Lung (tissue), 12 donors: ENCODE results near the gene MARCHF10. TPM values are rescaled to one million over a fixed set of nuclear protein-coding genes. Genes with fewer than 3 reads are reported as not detected.

Experiments
- ATAC-seq: fragments of 200-7000 bp; cut with Tn5 transposase; one replicate; pipeline ENCODE4 v1.9.1; 2020; ENCODE audit warnings: moderate number of reproducible peaks; ENCODE audit not compliant: insufficient read depth, low FRiP score
- DNase-seq, 3 donors: peaks; one replicate each; pipeline ENCODE4 v3.0.0-alpha.2; 2013 to 2017
- H3K27ac ChIP-seq, 2 donors: one replicate each; pipeline ENCODE4 v1.5.1; 2013; ENCODE audit warnings: mild to moderate bottlenecking in 2 of 2, moderate library complexity in 2 of 2, control low read depth in 1 of 2, inconsistent platforms in 1 of 2, low read depth in 1 of 2, low read length in 1 of 2
- H3K27me3 ChIP-seq, 3 donors: one replicate each; pipeline ENCODE4 v1.5.1; 2013; ENCODE audit warnings: low read length in 2 of 3; ENCODE audit not compliant: control insufficient read depth in 3 of 3, insufficient read depth in 3 of 3
- H3K36me3 ChIP-seq, 4 donors: one replicate each; pipeline ENCODE4 v1.5.1; 2013; ENCODE audit warnings: low read length in 4 of 4, mild to moderate bottlenecking in 1 of 4, moderate library complexity in 1 of 4; ENCODE audit not compliant: control insufficient read depth in 4 of 4, insufficient read depth in 4 of 4
- H3K4me1 ChIP-seq, 5 donors: one replicate each; pipeline ENCODE4 v1.5.1; 2013; ENCODE audit warnings: low read length in 5 of 5, mild to moderate bottlenecking in 2 of 5, moderate library complexity in 1 of 5; ENCODE audit not compliant: control insufficient read depth in 5 of 5, insufficient read depth in 5 of 5
- H3K4me3 ChIP-seq: one replicate; pipeline ENCODE4 v1.5.1; 2013; ENCODE audit warnings: mild to moderate bottlenecking, control low read depth, moderate library complexity
- H3K9ac ChIP-seq, 2 donors: one replicate each; pipeline ENCODE4 v1.5.1; 2013; ENCODE audit warnings: low read length in 2 of 2, control low read depth in 1 of 2; ENCODE audit not compliant: insufficient read depth in 1 of 2
- H3K9me3 ChIP-seq, 4 donors: one replicate each; pipeline ENCODE4 v1.5.1; 2013; ENCODE audit warnings: low read length in 3 of 4, mild to moderate bottlenecking in 1 of 4, moderate library complexity in 1 of 4; ENCODE audit not compliant: control insufficient read depth in 4 of 4, insufficient read depth in 3 of 4
- CTCF ChIP-seq: IDR thresholded peaks from 2 replicates; pipeline ENCODE4 v1.5.1; 2012; ENCODE audit warnings: mild to moderate bottlenecking; ENCODE audit errors: control extremely low read depth, extremely low read depth
- WGBS, 2 donors: extraction: QIAGEN DNeasy Blood & Tissue Kit; methylation state at CpG; one replicate each; pipeline ENCODE4 v1.1.7; 2013; 5-methylcytosine and 5-hydroxymethylcytosine counted together
- polyA plus RNA-seq, 2 donors: library from polyadenylated mRNA; stranded (reverse); fragments of 200-250 nt; gene quantifications; one replicate each; pipeline ENCODE4 v1.2.1, GENCODE V29; 2013
- total RNA-seq, 2 donors: library from RNA; depleted of rRNA in 1 of 2; stranded (reverse); fragments of >200 nt in 1 of 2; gene quantifications; one replicate each; pipeline ENCODE4 v1.2.1, GENCODE V29; 2014 to 2021
- donor health status: control.
- donor health status: control.
- donor health status: Bipolar disorder and iron deficiency.
- donor health status: healthy.
- donor health status: DM: yes; HTN: yes; CAD: no.

The MARCHF10 gene
- total and polyA plus RNA-seq, 4 donors: 3.1 to 13.8 (median 7.5) TPM

- peaks cover 0 to 18% (median 7%) of the 10 kb centered on the region in 5 donors for H3K4me1 ChIP-seq
- H3K27me3 ChIP-seq: no peaks in the 10 kb centered on the region
- H3K36me3 ChIP-seq: no peaks in the 10 kb centered on the region
- H3K9ac ChIP-seq: peak overlapping the region; percentile 46 to 89
- DNase-seq (peak; percentile 71 to 82 (median 78)), ATAC-seq (peak; percentile 91)
- H3K27ac ChIP-seq: peak overlapping the region; percentile 34 to 57
- H3K4me3 ChIP-seq: peak overlapping the region; percentile 17
- peaks cover 0 to 3% (median 0%) of the 10 kb centered on the region in 4 donors for H3K9me3 ChIP-seq
- TF ChIP-seq CTCF: peak; percentile 85
- 0 to 1% methylated on average over 63 to 80 of the region's 80 CpGs for WGBS, 2 donors
These were observed 104.2 kb downstream of the MARCHF10 start for GRCh38 chr17:62703776-62704380.

GRCh38 chr17:62703261-62703775, 104.8 kb downstream of the MARCHF10 start:
- Histone ChIP-seq H3K4me3 (no peak overlapping the region), H3K9me3 (no peaks in the 10 kb centered on the region), H3K27me3 (no peaks in the 10 kb centered on the region), H3K4me1 (peaks cover 0 to 18% (median 7%) of the 10 kb centered on the region in 5 donors), H3K36me3 (no peaks in the 10 kb centered on the region), H3K27ac (no peak overlapping the region), H3K9ac (no peak overlapping the region)
- ATAC-seq (peak; percentile 41), DNase-seq (no peak)
- no peak for TF ChIP-seq CTCF
- WGBS, 2 donors: 34 to 47% methylated on average over 15 to 16 of the region's 16 CpGs

GRCh38 chr17:62702746-62703260, 105.3 kb downstream of the MARCHF10 start:
- no peak overlapping the region for H3K4me3 ChIP-seq
- no peak for ATAC-seq
- TF ChIP-seq CTCF: no peak
- H3K4me1 ChIP-seq: peaks cover 0 to 18% (median 7%) of the 10 kb centered on the region in 5 donors
- no peaks in the 10 kb centered on the region for H3K27me3 ChIP-seq
- H3K36me3 ChIP-seq: no peaks in the 10 kb centered on the region
- H3K27ac ChIP-seq: no peak overlapping the region
- no peak for DNase-seq
- no peaks in the 10 kb centered on the region for H3K9me3 ChIP-seq
- H3K9ac ChIP-seq: no peak overlapping the region
- 67 to 83% methylated on average over 6 of the region's 6 CpGs for WGBS, 2 donors
